Nephron (organoid): ENCODE data around the gene CCR9.

Experiments
- H3K27ac Mint-ChIP-seq, 3 experiments: 2 replicates each; pipeline ENCODE4 v1.8.0; 2020; ENCODE audit warnings: mixed read lengths in 3 of 3, mild to moderate bottlenecking in 2 of 3, moderate library complexity in 1 of 3
- H3K27me3 Mint-ChIP-seq: 2 replicates; pipeline ENCODE4 v1.8.0; 2021; ENCODE audit warnings: low read depth, mild to moderate bottlenecking, moderate library complexity, mixed read lengths
- H3K36me3 Mint-ChIP-seq: 2 replicates; pipeline ENCODE4 v1.8.0; 2020; ENCODE audit warnings: low read depth, mixed read lengths
- H3K4me1 Mint-ChIP-seq: 2 replicates; pipeline ENCODE4 v1.8.0; 2020; ENCODE audit warnings: mixed read lengths
- H3K4me3 Mint-ChIP-seq, 3 experiments: 2 replicates each; pipeline ENCODE4 v1.8.0; 2020; ENCODE audit warnings: mild to moderate bottlenecking in 3 of 3, mixed read lengths in 3 of 3, moderate library complexity in 2 of 3
- H3K9me3 Mint-ChIP-seq: 2 replicates; pipeline ENCODE4 v1.8.0; 2020; ENCODE audit warnings: mixed read lengths
- CTCF ChIP-seq, 3 experiments: fragments of 200-600 bp; sonication (generic); IDR thresholded peaks; one replicate each; pipeline ENCODE4 v1.5.0; 2021; ENCODE audit warnings: antibody characterized with exemption in 3 of 3; ENCODE audit not compliant: unreplicated experiment in 3 of 3

The CCR9 gene

GRCh38 chr3:45895686-45896468 lies 9.5 kb downstream of the CCR9 start:
- no peak overlapping the region for H3K27ac Mint-ChIP-seq
- H3K9me3 Mint-ChIP-seq: no peaks in the 10 kb centered on the region
- no peaks in the 10 kb centered on the region for H3K4me1 Mint-ChIP-seq
- H3K27me3 Mint-ChIP-seq: peaks cover 3% of the 10 kb centered on the region
- no peak for TF ChIP-seq CTCF (IDR thresholded peaks at IDR 0.05; ENCODE audit: unreplicated experiment in 3 of 3)
- H3K4me3 Mint-ChIP-seq: no peak overlapping the region
- no peaks in the 10 kb centered on the region for H3K36me3 Mint-ChIP-seq

- Mint-ChIP-seq H3K4me3 (no peak overlapping the region), H3K27ac (no peak overlapping the region), H3K9me3 (no peaks in the 10 kb centered on the region), H3K27me3 (peaks cover 3% of the 10 kb centered on the region), H3K36me3 (no peaks in the 10 kb centered on the region), H3K4me1 (no peaks in the 10 kb centered on the region)
- no peak for TF ChIP-seq CTCF (IDR thresholded peaks at IDR 0.05; ENCODE audit: unreplicated experiment in 3 of 3)
Measured at GRCh38 chr3:45896956-45897355, 10.6 kb downstream of the CCR9 start.

- no peak for TF ChIP-seq CTCF (IDR thresholded peaks at IDR 0.05; ENCODE audit: unreplicated experiment in 3 of 3)
- Mint-ChIP-seq H3K9me3 (no peaks in the 10 kb centered on the region), H3K4me1 (peaks cover 7% of the 10 kb centered on the region), H3K4me3 (no peak overlapping the region), H3K27ac (no peak overlapping the region), H3K27me3 (no peaks in the 10 kb centered on the region), H3K36me3 (no peaks in the 10 kb centered on the region)
Measured at GRCh38 chr3:45904931-45905330, 18.6 kb downstream of the CCR9 start.

GRCh38 chr3:45905755-45906154 lies 19.4 kb downstream of the CCR9 start:
- Mint-ChIP-seq H3K4me1 (peaks cover 7% of the 10 kb centered on the region), H3K4me3 (no peak overlapping the region), H3K36me3 (no peaks in the 10 kb centered on the region), H3K27me3 (peaks cover 4% of the 10 kb centered on the region), H3K9me3 (no peaks in the 10 kb centered on the region), H3K27ac (no peak overlapping the region)
- no peak for TF ChIP-seq CTCF (IDR thresholded peaks at IDR 0.05; ENCODE audit: unreplicated experiment in 3 of 3)

GRCh38 chr3:45906681-45907407 lies 20.5 kb downstream of the CCR9 start:
- H3K36me3 Mint-ChIP-seq: no peaks in the 10 kb centered on the region
- H3K9me3 Mint-ChIP-seq: no peaks in the 10 kb centered on the region
- peaks cover 7% of the 10 kb centered on the region for H3K4me1 Mint-ChIP-seq
- no peak overlapping the region for H3K4me3 Mint-ChIP-seq
- H3K27me3 Mint-ChIP-seq: peaks cover 4% of the 10 kb centered on the region
- no peak for TF ChIP-seq CTCF (IDR thresholded peaks at IDR 0.05; ENCODE audit: unreplicated experiment in 3 of 3)
- no peak overlapping the region for H3K27ac Mint-ChIP-seq
